NCI-H2227 treated with DMSO at 0.1 percent for 48 hours (cell line): ENCODE measurements around the gene CLEC16A.

Experiments used
- DNase-seq: peaks from one replicate; lab custom pipeline; 2025; lab: John Stamatoyannopoulos, UW

The CLEC16A gene

GRCh38 chr16:11015607-11016006, 71.2 kb downstream of the CLEC16A start:
- no peak for DNase-seq

GRCh38 chr16:11016524-11016988, 72.2 kb downstream of the CLEC16A start:
- no peak for DNase-seq

- DNase-seq = no peak
Observed at GRCh38 chr16:11016993-11017392, 72.6 kb downstream of the CLEC16A start.

GRCh38 chr16:11017499-11017898, 73.1 kb downstream of the CLEC16A start:
- no peak for DNase-seq

GRCh38 chr16:11020388-11020787, 76.0 kb downstream of the CLEC16A start:
- DNase-seq = no peak

- DNase-seq = no peak
Observed at GRCh38 chr16:11020792-11021551, 76.6 kb downstream of the CLEC16A start.

- no peak for DNase-seq
Observed at GRCh38 chr16:11022002-11022401, 77.6 kb downstream of the CLEC16A start.

- DNase-seq = no peak
Observed at GRCh38 chr16:11023262-11024039, 79.1 kb downstream of the CLEC16A start.

- DNase-seq = no peak
Observed at GRCh38 chr16:11024333-11025053, 80.1 kb downstream of the CLEC16A start.

GRCh38 chr16:11025120-11025531, 80.8 kb downstream of the CLEC16A start:
- DNase-seq = no peak

- DNase-seq = no peak
Observed at GRCh38 chr16:11029948-11030347, 85.6 kb downstream of the CLEC16A start.

- DNase-seq = no peak
Observed at GRCh38 chr16:11030990-11031510, 86.7 kb downstream of the CLEC16A start.

GRCh38 chr16:11032000-11032921, 87.9 kb downstream of the CLEC16A start:
- no peak for DNase-seq

- DNase-seq = no peak
Observed at GRCh38 chr16:11032922-11033291, 88.5 kb downstream of the CLEC16A start.

- DNase-seq = no peak
Observed at GRCh38 chr16:11033629-11034420, 89.5 kb downstream of the CLEC16A start.

- no peak for DNase-seq
Observed at GRCh38 chr16:11034481-11034931, 90.1 kb downstream of the CLEC16A start.

GRCh38 chr16:11035096-11035495, 90.7 kb downstream of the CLEC16A start:
- no peak for DNase-seq

- DNase-seq = no peak
Observed at GRCh38 chr16:11036040-11036439, 91.7 kb downstream of the CLEC16A start.

GRCh38 chr16:11036868-11037410, 92.6 kb downstream of the CLEC16A start:
- no peak for DNase-seq

GRCh38 chr16:11038305-11038704, 93.9 kb downstream of the CLEC16A start:
- no peak for DNase-seq
